ENCODE results near the gene FBXO24.

The FBXO24 gene

DNA sequence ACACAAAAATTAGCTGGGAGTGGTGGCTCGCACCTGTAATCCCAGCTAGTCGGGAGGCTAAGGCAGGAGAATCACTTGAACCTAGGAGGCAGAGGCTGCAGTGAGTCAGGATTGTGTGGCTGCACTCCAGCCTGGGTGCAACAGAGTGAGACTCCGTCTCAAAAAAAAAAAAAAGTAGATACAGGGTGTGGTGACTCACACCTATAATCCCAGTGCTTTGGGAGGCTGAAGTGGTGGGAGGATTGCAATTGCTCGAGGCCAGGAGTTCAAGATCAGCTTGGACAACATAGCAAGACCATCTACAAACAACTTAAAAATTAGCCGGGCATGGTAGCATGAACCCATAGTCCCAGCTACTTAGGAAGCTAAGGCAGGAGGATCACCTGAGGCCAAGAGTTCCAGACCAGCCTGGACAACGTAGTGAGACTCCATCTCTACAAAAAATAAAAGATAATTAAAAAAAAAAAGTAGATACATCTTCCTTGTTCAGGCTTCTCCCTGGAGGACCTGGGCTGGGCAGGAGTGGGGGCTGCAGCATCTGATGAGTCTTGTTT is 28.3 kb downstream of the FBXO24 start:
- TF ChIP-seq, protein P1, sequence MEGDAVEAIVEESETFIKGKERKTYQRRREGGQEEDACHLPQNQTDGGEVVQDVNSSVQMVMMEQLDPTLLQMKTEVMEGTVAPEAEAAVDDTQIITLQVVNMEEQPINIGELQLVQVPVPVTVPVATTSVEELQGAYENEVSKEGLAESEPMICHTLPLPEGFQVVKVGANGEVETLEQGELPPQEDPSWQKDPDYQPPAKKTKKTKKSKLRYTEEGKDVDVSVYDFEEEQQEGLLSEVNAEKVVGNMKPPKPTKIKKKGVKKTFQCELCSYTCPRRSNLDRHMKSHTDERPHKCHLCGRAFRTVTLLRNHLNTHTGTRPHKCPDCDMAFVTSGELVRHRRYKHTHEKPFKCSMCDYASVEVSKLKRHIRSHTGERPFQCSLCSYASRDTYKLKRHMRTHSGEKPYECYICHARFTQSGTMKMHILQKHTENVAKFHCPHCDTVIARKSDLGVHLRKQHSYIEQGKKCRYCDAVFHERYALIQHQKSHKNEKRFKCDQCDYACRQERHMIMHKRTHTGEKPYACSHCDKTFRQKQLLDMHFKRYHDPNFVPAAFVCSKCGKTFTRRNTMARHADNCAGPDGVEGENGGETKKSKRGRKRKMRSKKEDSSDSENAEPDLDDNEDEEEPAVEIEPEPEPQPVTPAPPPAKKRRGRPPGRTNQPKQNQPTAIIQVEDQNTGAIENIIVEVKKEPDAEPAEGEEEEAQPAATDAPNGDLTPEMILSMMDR (IDR thresholded peaks at IDR 0.05; ENCODE audit: unreplicated experiment in 3 of 3): no peak
- Mint-ChIP-seq H3K4me1 (no peaks in the 10 kb centered on the region), H3K4me3 (no peak overlapping the region), H3K27me3 (ENCODE audit: low read depth) (no peaks in the 10 kb centered on the region), H3K9me3 (no peaks in the 10 kb centered on the region), H3K36me3 (ENCODE audit: low read depth) (peaks cover 7% of the 10 kb centered on the region), H3K27ac (no peak overlapping the region)

DNA sequence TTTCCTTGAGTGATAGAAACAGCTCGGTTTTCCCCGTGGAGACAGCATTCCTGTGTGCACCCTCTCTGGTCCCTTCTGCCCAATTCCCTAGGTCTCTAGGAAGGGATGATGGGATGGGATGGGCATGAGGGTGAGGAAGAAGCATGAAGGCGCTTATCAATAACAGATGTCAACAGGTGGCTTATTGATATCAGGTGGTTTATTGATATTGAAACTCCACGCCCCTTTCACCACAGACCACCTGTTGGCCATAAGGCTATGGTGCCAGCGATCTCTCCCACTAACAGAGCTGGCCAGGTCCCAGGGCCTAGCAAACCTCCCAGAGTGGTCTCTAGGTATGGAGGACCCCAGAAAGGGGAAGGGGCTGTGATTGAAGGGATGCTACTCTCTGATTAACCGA is 34.1 kb downstream of the FBXO24 start:
- Mint-ChIP-seq H3K4me3 (no peak overlapping the region), H3K27ac (no peak overlapping the region), H3K36me3 (ENCODE audit: low read depth) (peaks cover 6% of the 10 kb centered on the region), H3K27me3 (ENCODE audit: low read depth) (peaks cover 4% of the 10 kb centered on the region), H3K9me3 (no peaks in the 10 kb centered on the region), H3K4me1 (no peaks in the 10 kb centered on the region)
- TF ChIP-seq, protein P1 (IDR thresholded peaks at IDR 0.05; ENCODE audit: unreplicated experiment in 3 of 3): no peak

DNA sequence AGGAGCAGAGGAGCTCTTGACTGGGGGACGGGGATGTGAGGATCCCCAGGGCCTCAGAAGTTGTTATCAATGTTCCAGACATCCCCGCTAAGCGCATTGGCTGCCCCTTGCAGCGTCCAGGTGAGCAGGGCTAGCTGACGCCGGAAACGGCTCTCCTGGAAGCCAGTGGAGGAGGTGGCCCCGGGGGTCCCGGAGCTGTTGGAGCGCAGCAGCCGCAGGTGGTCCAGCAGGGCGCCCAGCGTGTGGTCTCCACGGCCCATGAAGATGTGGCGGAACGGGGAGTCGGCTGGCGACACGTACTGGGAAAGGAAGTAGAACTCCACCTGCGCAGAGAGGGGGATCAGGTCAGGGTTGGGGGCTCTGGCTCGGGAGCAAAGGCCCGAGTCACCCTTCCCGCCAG is 34.7 kb downstream of the FBXO24 start:
- no peaks in the 10 kb centered on the region for H3K9me3 Mint-ChIP-seq
- no peaks in the 10 kb centered on the region for H3K4me1 Mint-ChIP-seq
- H3K4me3 Mint-ChIP-seq: no peak overlapping the region
- peaks cover 6% of the 10 kb centered on the region for H3K36me3 Mint-ChIP-seq (ENCODE audit: low read depth)
- peaks cover 4% of the 10 kb centered on the region for H3K27me3 Mint-ChIP-seq (ENCODE audit: low read depth)
- TF ChIP-seq, protein P1 (IDR thresholded peaks at IDR 0.05; ENCODE audit: unreplicated experiment in 3 of 3): no peak
- H3K27ac Mint-ChIP-seq: no peak overlapping the region

DNA sequence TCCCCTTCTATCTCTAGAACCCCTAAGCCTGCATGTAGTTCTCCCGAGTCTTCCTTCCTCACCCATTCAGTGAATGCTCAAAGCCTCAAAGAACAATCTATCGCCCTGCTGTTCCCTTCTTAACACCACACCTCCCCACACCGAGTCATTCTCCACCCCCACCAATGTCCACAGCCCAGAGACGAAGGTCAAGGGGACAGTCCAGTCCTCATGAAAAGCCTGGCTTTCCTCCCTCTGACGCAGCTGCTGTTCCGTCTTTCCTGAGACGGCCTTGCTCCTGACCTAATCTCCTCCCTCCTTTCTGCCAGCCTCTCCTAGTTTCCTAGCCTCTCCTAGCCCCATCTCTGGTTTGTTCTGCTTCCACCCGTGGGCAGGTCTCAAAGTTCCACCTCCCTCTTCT is 35.4 kb downstream of the FBXO24 start:
- Mint-ChIP-seq H3K9me3 (no peaks in the 10 kb centered on the region), H3K27ac (no peak overlapping the region), H3K4me3 (no peak overlapping the region), H3K36me3 (ENCODE audit: low read depth) (peaks cover 6% of the 10 kb centered on the region), H3K4me1 (no peaks in the 10 kb centered on the region), H3K27me3 (ENCODE audit: low read depth) (peaks cover 4% of the 10 kb centered on the region)
- TF ChIP-seq, protein P1 (IDR thresholded peaks at IDR 0.05; ENCODE audit: unreplicated experiment in 3 of 3): no peak

DNA sequence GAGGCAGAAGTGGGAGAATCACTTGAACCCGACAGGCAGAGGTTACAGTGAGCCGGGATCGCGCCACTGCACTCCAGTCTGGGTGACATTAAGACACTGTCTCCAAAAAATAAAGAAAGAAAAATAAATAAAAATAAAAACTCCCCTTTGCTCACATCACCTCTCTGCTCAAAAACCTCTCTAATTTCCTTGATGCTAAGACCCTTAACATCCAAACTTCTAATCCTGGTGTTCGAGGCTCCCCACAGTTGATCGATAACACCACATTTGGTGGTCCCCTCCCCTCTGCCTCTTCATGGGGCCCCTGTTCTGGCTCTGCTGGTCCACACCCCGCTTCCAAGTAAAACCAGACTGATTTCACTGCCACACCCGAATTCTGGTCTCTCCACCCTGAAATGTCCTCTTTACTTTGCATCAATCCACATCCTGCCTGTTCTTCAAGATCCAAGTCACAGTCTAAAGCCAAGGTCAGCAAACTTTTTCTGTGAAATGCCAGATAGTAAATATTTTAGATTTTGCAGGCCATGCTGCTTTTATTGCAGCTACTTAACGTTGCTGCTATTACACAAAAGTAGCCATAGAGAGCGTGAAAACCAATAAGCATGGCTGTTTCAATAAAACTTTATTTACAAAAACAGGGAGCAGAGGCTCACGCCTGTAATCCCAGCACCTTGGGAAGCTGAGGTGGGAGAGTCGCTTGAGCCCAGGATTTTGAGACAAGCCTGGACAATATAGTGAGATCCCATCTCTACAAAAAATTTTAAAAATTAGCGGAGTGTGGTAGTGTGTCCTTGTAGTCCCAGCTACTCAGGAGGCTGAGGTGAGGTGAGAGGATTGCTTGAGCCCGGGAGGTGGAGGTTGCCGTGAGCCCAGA is 38.1 kb downstream of the FBXO24 start:
- TF ChIP-seq, protein P1 (IDR thresholded peaks at IDR 0.05; ENCODE audit: unreplicated experiment in 3 of 3): no peak
- H3K4me3 Mint-ChIP-seq: no peak overlapping the region
- H3K36me3 Mint-ChIP-seq (ENCODE audit: low read depth): peaks cover 6% of the 10 kb centered on the region
- no peaks in the 10 kb centered on the region for H3K4me1 Mint-ChIP-seq
- peaks cover 4% of the 10 kb centered on the region for H3K27me3 Mint-ChIP-seq (ENCODE audit: low read depth)
- H3K9me3 Mint-ChIP-seq: no peaks in the 10 kb centered on the region
- H3K27ac Mint-ChIP-seq: no peak overlapping the region

Measured in nephron (organoid).